Endometrial microvascular endothelial cells (primary cell): ENCODE results near the gene TAF1A. TPM values are rescaled to one million over a fixed set of nuclear protein-coding genes. Genes with fewer than 3 reads are reported as not detected.
"Not testable (repeated sequence)": the region's sequence is repeated elsewhere in the genome, so short reads cannot be mapped to it uniquely, and the experiment has no call there.

Source experiments
- in situ Hi-C: cut with HindIII; loops from 2 replicates; pipeline ENCODE4 v1.10.0; 2017; ENCODE audit warnings: low sequenced_read_pairs, low pct_unique_long_range_greater_than_20kb; ENCODE audit errors: inconsistent ontology term
- total RNA-seq: library from RNA; depleted of rRNA; stranded (reverse); fragments of >200 nt; gene quantifications from one replicate; pipeline ENCODE4 v1.2.3, GENCODE V29; 2015; ENCODE audit errors: inconsistent ontology term

TAF1A gene
- 15.1 TPM for total RNA-seq

DNA sequence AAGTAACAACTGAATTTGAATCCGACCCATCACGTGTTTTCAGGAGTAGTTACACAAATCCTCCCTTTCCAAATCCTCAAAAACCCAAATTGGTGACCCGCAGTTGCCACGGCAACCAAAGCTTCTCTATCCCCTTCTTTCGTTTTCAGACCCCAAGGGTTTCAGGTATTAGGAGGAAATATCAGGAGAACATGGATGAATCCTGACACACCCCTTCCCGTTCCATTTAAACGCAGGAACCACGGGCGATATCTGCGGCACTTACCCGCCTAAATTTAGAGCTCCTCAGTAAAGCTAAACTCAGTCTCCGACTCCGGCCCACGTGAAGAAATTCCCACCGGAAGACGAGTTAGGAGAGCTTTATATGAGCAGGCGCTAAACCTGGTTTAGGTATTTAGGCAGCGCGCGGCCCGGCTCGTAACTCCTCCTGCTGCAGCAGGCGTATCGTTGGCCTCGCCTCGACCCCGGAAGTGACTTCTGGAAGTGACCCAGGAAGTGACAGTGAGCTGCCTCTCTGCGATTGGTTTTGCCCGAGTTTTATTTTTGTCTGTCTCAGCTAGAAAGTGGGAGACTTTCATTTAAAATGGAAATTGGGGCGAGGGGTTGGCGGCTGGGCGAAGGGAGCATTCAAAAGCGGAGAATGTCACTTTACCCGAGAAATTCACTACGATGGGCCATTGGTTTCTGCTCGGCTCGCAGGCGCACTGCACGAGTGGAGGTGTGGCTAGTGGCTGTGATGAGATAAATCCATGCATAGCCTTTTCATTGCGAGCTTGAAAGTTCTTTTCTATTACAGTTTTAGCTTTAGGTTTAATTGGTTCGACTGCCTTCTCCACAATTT lies at the start of gene TAF1A:
TSS of gene TAF1A (minus strand) at position 472 of the 841 bp plus-strand sequence.
- in situ Hi-C loops, result no loop called here

DNA sequence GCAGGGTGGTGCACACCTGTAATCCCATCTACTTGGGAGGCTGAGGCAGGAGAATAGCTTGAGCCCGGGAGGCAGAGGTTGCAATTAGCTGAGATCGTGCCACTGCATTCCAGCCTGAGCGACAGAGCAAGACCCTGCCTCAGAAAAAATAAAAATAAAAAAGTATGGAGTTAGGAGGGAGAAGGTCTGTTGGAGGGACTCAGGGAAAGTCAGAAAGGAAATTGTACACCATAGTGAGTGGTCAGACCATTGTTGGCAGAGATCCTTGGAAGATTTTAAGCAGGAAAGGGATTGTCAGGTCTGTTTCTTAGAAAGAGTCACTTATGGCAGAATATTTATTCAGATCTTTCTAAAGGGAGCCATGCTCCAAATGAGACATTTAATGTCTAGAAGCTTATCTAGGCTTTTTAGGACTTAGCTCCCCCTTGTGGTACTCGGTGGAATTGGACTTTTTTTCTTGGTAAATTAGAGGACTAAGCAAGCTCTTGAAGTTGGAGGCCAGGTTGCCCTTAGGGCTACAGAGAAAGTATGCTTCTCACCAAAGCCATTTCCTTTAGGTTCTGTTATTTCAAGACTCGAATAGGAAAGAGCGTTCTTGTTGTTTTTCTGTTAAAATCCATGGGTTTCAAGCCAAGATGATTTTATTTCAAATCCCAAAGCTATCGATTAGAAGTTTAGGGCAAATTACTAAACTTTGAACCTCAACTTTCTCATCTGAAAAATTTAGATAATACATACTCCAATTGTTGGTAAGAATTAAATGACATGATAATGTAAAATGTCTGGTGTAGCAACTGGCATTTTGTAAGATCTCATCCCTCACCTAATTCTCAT lies 44.7 kb upstream of the TAF1A start:
- in situ Hi-C loops, result no loop called here

DNA sequence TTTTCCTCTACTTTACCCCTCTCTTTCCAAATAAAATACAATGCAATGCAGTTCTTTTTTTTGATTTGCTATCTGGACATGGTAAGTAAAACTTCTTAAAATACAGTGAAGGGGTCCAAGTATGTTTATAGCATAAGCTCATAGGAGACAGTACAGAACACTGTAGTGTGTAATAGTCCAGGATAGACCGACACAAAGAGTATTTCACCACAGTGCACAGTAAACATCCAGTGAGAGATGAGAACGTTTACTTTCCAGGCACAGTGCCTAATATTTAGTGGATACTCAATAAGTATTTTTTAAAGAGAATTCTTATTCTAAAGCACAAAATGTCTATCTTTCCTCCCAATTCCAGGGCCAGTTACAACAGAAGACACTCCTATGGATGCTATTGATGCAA lies 43.0 kb upstream of the TAF1A start:
- in situ Hi-C loops, result no loop called here

DNA sequence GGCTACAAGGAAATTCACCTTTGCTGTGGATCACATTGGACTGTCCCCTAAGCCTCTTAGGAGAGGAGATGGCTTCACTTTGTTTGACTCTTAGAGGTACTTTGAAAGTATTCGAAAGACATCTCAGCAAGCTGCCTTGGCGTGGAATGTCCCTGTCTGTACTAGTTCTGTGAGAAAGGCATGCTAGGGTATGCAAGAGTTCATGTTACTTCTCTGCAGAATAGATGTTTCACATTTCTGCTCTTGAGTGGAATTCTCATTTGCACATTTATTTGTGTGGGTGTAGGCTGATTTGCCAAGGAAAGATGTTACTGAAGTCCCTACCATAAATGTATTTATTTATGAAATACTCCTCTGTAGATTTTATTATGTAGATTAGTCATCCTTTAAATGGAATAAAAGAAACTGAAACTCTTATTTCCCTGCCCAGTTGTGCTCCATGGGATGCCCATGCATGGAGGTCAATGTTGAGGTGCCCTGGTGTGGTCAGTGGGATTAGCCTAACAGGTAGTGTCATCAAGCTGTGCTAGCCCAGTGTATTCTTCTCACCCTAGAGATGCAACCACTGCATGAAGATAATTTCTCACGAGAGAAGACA lies 42.0 kb upstream of the TAF1A start:
- in situ Hi-C loops, result no loop called here

DNA sequence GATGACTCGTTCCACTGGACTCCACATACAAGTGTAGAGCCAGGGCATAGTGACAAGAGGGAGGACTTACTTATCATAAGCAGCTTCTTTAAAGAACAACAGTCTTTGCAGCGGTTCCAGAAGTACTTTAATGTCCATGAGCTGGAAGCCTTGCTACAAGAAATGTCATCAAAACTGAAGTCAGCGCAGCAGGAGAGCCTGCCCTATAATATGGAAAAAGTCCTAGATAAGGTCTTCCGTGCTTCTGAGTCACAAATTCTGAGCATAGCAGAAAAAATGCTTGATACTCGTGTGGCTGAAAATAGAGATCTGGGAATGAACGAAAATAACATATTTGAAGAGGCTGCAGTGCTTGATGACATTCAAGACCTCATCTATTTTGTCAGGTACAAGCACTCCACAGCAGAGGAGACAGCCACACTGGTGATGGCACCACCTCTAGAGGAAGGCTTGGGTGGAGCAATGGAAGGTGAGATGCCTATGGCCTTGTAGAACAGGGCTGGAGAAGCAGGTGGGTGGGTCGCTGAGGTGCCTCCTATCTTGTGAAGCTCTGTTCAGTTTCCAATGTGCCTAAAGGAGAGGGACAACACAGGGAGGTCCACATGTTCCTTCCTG lies 40.3 kb upstream of the TAF1A start:
- in situ Hi-C loops, result no loop called here

DNA sequence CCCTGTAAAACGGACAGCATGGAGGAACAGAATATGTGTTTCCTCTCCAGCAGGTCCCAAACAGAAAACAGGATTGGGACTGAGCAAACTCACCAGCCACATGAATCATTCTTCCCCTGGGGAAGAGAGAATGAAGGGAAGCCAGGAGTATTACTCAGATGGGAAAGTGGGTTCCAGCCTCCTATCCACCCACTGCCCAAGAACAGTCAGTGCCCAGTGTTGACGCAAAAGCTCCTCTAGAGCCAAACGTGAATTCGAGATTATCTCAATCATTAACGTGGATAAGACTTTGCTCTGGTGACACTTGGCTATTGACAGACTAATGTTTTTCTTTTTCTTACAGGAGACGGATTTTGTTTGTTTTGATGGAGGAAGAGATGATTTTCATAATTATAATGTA lies 37.5 kb upstream of the TAF1A start:
- in situ Hi-C loops, result no loop called here

DNA sequence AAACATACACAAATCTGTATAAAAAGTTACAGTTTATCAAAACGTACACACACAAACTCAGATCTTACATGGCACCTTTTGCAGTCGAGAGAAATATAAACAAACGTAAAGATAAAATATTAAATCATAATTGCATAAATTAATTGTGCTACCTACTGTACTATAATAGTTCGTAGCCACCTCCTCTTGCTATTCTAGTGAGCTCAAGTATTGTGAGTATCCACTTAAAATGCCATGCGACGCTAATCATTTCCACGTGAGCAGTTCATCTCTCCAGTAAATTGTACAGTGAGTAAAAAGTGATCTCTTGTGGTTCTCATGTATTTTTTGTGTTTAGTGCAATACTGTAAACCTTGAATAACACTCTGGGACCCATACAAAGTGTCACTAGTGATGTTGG lies 34.5 kb upstream of the TAF1A start:
- in situ Hi-C loops, result no loop called here

DNA sequence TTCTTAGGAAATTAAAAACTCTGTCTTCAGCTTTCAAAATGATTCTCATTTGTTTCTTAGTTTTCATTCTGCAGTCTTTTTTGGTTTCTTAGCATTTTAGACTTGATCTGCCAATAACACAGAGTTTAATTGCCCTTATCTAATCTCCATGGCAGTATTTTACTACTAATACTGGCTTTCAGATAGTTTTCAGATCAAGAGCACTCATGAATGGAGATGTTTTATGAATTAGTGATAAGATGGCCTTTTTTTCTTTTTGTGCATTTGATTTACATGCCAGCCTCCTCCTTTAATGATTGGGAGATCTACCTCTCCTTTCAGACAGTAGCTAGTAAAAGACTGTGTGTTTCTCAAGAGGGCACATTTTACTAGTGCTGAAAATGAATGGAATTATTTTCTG lies 33.7 kb upstream of the TAF1A start:
- in situ Hi-C loops, result no loop called here

DNA sequence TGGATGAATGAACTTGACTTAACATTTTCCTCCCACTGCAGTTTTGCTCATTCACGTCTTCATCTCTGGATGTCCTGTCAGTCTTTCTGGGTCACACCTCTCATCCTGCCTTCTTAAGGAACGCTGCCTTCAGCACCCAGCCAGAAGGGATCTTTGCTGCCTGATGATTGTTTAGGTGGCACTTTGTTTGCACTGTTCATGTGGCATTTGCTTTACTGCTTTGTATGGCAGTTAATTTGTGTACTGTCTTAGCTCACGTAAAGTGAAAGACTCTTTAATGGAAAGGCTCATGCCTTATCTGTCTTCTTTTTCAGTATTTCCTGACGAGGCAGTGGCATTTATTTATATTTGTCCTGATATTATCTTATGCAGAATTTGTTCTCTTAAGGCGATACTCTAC lies 33.0 kb upstream of the TAF1A start:
- in situ Hi-C loops, result no loop called here

DNA sequence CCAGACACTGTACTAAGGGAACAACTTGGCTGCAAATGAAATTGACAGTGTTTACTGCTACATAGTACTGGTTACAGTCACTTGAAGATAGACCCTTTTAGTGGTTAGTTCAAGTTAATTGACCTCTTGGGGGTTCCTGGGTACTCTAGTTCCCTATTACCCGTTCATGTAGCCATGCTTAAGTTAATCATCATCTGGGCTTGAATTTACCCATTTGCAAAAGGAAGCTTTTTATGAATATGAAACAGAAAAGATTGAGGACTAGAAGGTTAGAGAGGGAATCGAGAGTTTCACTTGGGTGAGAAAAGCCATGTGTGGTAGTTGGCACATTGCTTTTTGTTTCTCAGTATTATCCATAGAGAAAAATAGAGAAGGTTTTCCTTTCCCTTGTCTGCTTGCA lies 30.8 kb upstream of the TAF1A start:
- in situ Hi-C loops, result no loop called here

DNA sequence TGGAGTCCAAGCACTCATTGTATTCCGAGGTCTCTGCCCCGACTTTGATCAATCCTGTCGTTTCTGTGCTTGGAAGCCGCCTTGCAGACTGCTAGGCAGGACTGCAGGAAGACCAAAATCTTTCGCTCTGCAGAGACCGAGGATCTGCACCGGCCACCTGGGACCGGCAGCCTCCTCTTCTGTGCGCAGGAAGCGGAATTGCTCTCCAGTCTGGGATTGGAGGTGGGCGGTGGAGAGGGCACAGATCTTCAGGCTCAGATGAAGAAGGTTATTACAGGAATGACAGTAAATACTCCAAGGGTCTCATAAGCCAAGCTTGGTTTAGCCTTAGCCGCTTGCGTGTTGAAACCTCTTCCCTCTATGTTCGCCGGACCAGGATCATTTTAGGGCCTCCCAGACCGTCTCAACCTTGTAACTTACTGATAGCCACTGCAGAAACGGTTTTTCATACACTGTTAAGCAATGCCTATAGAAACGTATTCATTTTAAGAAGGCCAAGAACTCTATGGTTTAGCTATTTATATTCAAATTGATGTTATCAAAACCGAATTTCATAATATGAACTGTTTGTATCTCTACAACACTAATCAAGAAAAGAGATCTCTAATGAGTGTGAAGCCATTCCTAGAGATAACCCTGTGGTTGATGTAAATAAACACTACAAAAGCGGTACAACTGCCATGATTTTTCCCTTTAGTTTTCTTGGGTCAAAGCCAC lies 29.3 kb upstream of the TAF1A start:
- in situ Hi-C loops, result no loop called here

DNA sequence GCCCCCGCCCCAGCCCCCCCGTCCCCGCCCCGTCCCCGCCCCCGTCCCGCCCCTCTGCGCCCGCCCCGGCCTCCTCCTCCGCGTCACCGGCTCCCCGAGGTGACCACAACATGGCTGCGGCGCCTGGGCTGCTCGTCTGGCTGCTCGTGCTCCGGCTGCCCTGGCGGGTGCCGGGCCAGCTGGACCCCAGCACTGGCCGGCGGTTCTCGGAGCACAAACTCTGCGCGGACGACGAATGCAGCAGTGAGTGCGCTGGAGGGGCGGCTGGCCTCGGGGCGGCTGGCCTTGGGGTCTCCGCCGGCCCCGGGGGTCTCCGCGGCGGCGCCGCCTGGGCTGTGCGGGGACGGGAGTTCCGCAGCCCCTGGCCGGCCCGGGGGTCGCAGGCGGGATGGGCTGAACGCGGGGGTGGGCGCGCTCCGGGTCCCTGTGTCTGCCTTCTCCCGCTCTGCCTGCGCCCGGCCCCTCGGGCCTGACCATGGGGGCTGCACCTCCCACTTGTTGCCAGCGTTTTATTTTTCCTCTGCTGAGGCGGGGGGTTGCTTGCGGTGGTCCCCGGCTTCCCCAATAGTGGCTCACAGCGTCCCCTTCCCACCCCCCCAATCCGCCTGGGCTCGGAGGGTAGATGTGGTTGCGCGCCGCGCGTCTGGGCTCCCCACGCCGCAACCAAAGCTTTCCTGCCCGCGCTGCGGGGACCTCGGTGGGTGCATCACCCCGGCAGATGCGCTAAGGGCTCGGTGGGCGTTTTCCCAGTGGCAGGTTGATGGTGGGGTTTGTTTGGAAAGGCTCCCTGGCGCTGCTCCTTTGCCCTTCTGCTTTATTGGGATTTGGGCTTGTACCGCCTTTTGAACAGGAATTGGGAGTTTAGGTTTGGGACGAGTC lies 28.5 kb upstream of the TAF1A start, which contains the start of gene MIA3:
TSS of gene MIA3 (plus strand) at position 97 of the 879 bp plus-strand sequence. CDS start at position 111, 14 bp downstream.
- in situ Hi-C loops, result no loop called here

DNA sequence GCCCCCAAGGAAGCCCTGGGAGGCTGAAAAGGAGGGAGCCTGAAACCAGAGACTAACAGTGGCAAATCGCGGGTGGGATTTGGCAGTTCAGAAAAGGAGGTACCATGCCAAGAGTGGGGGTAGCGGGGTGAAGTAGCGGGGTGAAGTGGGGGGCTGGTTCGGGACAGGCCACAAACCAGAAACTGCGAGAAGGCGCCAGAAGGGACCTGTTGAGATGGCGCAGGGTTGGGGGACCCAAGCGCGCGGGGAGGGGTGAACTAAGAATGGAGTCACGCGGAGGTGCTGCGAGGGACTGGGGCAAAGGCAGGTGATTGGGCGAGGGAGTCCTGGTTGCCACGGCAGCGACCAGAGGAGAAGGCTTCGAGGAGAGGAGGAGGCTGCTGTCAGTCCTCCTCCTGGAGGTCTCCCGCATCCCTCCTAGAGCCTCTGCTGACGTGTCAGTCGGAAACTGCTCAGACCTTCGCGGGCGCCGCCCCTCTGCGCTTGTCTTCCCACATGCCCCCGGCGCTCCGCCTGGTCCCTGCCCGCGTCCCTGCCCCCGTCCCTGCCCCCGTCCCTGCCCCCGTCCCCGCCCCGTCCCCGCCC lies 27.7 kb upstream of the TAF1A start:
- in situ Hi-C loops, result no loop called here

DNA sequence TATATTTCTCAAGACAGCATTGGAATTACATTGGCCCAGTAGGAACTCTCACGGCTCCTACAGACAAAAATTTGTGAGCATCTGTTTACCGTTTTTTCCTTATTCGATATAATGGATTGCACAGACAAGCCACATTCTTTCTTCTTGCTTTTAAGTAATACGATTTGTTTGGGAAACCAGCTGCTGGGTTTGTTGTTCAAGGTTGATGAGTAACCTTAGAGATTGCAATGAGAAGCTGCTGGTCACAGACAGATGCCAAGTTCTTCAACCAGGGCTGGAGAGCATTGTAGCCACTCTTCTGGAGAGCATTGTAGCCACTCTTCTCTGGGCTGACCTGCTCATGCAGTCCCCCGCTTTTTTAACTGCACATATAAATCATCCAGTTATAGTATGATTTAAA lies 26.8 kb upstream of the TAF1A start:
- in situ Hi-C loops, result no loop called here

DNA sequence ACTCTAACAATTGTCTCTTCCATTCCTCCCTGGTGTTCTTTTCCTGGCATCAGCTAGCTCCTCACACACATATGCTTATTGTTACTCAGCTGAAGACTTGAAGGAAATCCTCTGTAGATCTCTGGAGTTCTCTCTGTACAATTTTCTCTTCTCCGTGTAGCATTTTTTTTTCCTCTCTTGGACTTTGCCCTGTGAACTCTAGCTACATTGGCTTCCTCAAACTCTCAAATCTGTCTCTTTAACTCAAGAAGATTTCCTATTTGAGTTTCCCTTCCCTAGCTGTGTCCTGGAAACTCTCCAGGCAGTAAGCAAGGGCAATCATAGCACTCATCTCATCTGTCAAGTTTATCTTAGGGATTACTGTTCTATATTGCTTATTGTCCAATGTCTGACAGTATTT lies 23.9 kb upstream of the TAF1A start:
- in situ Hi-C loops, result no loop called here

DNA sequence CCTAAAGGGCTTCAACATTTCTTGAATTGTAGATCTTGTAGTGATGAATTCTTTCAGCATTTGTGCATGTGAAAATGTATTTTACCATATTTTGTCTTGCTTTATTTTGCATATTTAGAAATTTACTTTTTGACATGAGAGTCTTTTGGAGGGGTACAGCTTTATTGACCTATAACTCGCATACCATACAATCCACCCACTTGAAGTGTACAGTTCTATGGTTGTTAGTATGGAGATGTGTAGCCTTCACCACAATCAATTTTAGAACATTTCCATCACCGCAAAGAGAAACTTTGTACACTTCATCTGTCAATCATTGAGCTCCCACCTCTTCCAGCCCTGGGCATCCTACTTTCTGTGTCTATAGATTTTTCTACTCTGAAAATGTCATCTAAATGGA lies 21.0 kb upstream of the TAF1A start:
- in situ Hi-C loops, result no loop called here

DNA sequence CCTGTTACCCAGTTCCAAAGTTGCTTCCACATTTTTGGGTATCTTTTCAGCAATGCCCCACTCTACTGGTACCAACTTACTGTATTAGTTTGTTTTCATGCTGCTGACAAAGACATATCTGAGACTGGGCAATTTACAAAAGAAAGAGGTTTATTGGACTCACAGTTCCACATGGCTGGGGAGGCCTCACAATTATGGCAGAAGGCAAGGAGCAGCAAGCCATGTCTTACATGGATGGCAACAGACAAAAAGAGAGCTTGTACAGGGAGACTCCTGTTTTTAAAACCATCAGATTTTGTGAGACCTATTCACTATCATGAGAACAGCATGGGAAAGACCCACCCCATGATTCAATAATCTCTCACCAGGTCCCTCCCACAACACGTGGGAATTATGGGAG lies 19.4 kb upstream of the TAF1A start:
- in situ Hi-C loops, result not testable (repeated sequence)
